ENCODE data around the gene RGS7BP. TPM values are rescaled to one million over a fixed set of nuclear protein-coding genes. Genes with fewer than 3 reads are reported as not detected.
A peak's percentile ranks its signal among the peaks of the same experiment; 100 is the strongest.

The RGS7BP gene
- polyA plus RNA-seq, 10 donors, result 1.5 to 12.0 (median 5.5) TPM

DNA sequence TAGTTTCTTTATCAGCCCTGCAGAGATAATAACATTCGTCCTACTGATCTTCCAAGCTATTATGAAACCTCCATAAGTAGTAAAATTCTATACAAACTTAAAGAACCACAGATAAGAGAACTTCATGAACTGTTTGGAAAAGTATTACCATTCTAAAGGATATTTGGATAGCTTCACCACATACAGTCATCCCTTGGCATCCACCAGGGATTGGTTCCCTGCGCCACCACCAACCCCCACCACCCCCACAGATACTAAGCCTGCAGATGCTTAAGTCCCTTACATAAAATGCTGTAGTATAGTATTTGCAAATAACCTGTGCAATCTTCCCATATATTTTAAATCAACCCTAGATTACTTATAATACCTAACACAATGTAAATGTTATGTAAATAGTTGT lies 123.1 kb downstream of the RGS7BP start:
- no peak for DNase-seq

DNA sequence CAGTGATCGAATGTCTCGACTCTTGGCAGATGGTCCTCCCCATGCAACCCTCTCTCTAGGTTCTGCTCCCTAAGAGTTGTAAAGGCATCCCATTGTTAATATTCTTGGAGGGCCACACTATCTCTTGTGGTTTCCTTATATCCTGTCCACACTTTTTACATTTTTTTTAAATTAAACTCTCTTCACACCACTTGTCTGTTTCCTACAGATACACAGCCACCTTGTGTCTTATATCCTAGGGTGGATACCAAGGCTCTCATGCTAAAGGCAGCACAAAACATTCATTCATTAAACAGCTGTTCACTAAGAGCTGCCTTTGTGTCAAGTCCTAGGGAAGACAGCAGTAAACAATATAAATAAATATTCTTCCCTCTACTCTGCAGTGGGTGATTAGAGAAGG lies 124.0 kb downstream of the RGS7BP start:
- DNase-seq, result no peak

DNA sequence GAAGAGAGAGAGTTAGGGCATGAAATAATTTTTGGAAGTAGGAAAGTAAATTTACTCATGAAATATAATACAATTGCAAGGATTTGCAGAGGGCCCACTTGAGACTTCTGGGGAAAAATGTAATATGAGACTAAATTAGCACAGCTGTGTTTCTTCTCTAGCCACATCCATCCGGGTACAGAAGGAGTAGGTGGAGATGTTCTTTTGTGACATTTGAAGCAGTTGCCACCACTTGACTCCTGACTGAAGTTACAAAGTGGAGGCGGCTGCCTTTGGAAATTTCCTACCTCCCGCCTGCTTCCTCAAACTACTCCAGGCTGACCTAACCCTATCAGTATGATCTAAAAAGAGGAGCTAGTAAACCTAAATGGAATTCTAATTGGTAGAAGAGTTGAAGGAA lies 126.4 kb downstream of the RGS7BP start:
- peak in 2 of 3 donors; percentile 6 to 24 for DNase-seq

DNA sequence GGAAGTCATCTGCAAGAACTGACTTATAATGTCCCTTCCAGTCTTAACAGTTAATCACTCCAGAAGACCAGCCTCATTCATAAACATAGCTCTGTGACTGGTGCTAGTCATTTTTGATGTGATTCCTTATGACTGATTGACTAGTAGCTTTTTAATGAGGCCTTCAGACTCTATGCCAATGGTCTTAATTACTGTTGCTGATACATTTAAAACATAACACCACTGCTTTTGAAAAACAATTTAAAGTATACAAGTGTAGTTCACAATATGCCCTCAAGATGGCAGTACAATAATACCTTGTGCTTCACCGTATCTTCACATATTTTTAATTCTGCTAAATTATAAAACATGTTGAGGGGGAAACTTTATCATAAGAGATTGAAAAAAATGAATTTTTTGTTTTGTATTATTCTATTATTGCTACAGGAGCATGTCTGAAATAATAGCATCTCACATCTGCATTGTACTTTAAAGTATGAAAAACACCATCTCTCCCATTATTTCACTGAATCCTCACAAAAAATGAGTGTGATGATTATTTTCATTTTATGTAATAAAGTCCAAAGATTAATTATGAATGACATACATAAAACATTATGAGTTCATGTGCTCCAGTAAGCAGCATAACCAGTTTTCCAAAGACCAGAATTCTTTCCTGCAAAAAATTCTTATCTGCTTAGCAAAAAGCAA lies 129.3 kb downstream of the RGS7BP start:
- DNase-seq, result peak in 2 of 3 donors; percentile 37 to 52

DNA sequence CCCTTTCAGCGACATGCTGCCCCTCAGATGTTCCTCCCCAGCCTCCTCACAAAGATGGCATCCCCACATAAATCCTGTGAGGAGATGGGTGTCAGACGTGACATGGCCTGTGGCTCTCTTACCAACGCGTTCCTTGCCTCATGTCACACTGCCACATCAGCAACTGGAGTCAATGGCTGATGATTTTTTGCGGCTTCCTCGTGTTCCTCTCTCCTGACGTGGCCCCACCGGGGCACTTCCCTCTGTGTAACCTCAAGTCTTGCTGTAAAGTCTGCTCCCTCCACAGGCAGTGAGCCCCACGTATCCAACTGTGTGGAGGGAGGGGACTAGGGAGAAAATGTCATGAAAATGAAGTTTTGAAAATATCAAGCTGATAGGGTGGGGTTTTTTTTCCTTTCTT lies 131.3 kb downstream of the RGS7BP start:
- no peak for DNase-seq

DNA sequence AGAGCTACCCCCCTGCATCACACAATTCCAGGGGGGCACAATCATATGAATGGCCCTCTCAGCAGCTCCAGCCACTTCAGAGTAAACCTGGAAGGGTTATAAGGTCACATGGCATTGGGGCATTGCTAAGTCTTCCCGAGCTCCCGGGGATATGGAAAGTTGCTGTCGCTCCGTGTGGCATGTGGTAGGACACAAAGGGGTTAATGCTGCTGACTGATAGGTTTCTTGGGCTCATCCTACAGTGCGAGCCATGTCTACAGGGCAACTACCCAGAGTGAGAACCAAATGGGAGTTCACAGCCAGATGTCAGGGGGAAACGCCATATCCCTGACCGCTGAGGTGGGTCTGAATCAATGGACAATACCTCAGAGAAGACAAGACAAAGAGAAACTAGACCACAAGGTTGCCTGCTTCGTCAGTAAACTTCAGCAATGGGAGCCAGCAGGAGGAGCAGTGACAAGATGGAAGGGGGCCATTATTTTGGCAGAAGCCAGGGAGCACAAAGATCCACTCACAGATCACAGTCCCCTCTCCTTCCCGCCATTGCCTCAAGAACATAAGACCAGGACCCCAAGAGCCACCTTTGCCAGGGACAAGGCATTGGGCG lies 132.1 kb downstream of the RGS7BP start:
- DNase-seq, result peak in 1 of 3 donors; percentile 5

DNA sequence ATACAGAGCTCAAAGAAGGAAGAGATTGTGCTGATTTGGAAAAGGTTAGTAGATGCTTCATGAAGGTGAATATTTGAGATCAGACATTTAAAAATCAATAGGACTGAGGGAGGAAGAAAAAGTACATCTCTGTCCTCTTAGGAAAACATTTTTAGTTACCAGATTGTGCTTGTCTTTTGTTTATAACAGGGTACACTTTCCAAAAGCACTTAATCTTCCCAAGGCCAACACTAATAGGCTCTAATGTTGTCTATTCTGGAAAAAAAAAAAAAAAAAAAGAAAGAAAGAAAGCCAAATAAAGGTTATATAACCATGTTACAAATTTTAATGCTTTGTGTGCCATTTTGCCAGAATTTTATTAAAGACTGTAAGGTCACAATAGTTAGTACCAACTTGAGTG lies 139.0 kb downstream of the RGS7BP start:
- DNase-seq, result no peak

DNA sequence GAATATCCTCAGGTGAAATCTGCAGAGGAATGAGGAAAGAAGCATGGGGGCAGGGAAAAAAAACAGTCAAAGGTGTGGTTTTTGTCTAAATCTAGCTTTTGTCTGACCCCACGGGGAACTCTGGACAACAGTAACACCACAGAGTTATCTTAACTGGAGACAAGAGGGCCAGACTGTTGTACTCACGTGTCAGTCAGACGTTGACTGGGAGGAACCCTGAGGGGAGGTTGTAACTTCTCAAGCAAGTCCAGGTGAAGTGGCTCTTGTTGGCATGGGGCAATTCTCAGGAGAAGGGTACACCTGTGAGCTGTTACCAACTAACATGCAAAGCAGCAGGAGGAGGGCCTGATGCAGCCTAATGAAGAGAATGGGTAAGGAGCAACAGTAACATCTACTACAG lies 140.4 kb downstream of the RGS7BP start:
- DNase-seq, result no peak

DNA sequence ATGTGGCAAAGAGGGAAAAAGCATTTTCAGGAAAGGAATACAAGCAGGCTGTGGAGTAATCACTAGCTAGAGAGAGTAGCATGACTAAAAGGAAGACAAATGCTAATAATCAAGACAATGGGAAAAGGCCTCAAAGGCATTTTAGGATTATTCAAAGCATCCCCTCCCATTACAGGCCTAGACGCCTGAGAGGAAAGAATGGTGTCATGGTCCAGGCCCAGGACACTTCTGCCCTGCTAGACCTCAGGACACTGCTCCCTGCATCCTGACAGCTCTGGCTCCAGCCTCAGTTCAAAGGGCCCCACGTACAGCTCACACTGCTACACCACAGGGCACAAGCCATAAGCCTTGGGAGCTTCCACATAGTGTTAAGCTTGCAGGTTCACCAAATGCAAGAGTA lies 143.7 kb downstream of the RGS7BP start:
- DNase-seq, result no peak

DNA sequence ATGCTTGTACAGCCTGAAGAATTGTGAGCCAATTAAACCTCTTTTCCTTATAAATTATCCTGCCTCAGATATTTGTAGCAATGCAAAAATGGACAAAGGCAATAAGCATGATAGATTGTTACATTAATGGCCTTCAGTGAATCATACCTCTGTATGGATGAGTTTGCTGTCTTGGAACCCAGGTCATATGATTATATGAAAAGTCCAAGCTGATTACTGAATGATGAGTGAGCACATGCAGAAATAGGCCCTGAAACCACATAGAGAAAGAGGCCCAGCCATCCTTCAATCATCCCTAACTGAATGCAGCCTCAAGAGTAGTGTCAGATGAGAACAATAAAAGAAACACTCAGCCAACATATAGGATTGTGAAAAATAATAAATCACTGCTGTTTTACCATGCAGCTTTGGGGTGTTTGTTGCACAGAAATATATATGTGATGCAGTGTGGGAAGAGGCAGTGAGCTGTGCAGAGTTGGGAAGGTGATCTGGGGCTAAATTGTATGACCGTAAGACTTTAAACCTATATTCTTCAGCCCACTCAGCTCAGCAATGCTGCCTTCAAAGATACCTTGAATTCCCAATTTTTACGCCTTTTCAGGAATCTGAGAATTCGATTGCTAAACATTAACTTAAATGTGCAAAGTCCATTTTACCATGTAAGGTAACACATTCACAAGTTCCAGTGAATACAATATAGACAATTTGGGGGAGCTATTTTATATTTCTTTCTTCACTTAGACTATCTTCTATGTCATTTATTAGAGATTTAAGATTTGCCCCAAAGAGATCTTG lies 148.1 kb downstream of the RGS7BP start:
- DNase-seq, result no peak

DNA sequence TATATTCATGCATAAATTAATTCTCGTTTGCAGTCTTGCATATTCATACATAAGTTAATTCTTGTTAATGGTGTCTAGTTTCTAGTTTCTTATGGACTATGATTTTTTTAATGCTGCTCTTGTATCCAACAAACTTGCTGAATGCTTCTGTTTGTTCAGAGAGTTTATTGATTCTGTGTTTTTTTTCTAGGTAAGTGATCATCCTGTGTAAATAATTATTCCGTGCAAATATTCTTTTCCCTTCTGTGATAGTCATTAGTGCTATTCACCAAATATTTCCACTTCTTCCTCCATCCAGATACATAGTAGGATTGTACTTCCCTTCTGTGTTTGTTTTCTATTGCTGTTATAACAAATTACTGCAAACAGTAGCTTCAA lies 148.7 kb downstream of the RGS7BP start:
- no peak for DNase-seq

DNA sequence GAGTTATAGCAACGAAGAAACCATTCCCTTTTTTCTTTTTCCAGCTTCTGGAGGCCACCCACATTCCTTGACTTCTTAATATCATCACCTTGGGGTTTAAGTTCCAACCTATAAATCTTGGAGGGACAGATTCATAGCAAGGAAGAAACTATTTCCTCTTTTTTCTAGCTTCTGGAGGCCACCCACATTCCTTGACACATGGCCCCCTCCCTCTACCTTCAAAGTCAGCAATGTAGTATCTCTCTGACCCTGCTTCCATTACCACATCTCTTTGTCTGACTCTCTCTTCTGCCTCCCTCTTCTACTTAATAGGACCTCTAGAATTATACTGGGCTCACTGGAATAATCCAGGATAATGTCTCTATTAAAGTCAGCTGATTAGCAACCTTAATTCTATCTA lies 149.8 kb downstream of the RGS7BP start:
- no peak for DNase-seq

DNA sequence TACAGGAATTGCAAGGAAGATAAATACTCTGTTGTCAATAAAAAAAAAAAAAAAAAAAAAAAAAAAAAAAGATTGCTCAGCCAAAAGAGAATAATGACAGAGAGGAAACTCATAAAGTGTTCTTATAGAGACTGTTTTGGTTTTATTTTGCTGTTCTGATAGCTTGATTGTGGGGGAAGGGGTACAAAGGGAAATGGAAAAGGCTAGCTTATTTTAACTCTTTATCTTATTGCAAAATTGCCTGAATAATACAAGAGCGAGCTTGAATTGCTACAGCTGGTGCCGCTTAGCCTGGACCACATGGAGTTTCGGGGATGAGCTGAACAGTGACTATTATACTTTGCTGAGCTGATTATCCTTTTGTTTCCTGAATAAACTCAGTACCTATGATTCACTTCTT lies 153.5 kb downstream of the RGS7BP start:
- DNase-seq, result no peak

Other genes with a start within 250 kb of the RGS7BP start
- under 1 TPM in 8 of 10 donors, not detected in 2; 0.15 to 0.62 (median 0.38) TPM for gene SHISAL2B, start 184.5 kb downstream of the RGS7BP start, polyA plus RNA-seq (ENCODE audit: insufficient read length in 10 of 10)